WERI-Rb-1 (cell line): ENCODE results near the gene ACACA.

Experiments
- DNase-seq: peaks from one replicate; pipeline ENCODE4 v3.0.0-alpha.2; 2020
- H3K27ac ChIP-seq: fragments of 250-450 bp; sonication (Bioruptor Pico); 2 replicates; pipeline ENCODE4 v1.5.1; 2020; ENCODE audit warnings: mild to moderate bottlenecking, moderate library complexity
- H3K27me3 ChIP-seq: fragments of 250-450 bp; sonication (Bioruptor Pico); 2 replicates; pipeline ENCODE4 v1.5.1; 2021; ENCODE audit warnings: mild to moderate bottlenecking, low read depth, moderate library complexity; ENCODE audit not compliant: insufficient read depth, severe bottlenecking
- H3K36me3 ChIP-seq: fragments of 250-450 bp; sonication (Bioruptor Pico); 2 replicates; pipeline ENCODE4 v1.5.1; 2020; ENCODE audit warnings: mild to moderate bottlenecking, moderate library complexity
- H3K4me3 ChIP-seq: 2 replicates; pipeline ENCODE4 v1.5.1; 2011; ENCODE audit warnings: low read depth, mild to moderate bottlenecking, control low read depth, low read length
- H3K9me3 ChIP-seq: fragments of 250-450 bp; sonication (Bioruptor Pico); 2 replicates; pipeline ENCODE4 v1.5.1; 2021; ENCODE audit warnings: mild to moderate bottlenecking, moderate library complexity; ENCODE audit not compliant: severe bottlenecking
- TF ChIP-seq, protein P1 (sequence below): IDR thresholded peaks from 2 replicates; pipeline ENCODE4 v1.5.1; 2011; ENCODE audit warnings: low read depth, mild to moderate bottlenecking, control low read depth, inconsistent platforms, low read length

Gene ACACA

DNA sequence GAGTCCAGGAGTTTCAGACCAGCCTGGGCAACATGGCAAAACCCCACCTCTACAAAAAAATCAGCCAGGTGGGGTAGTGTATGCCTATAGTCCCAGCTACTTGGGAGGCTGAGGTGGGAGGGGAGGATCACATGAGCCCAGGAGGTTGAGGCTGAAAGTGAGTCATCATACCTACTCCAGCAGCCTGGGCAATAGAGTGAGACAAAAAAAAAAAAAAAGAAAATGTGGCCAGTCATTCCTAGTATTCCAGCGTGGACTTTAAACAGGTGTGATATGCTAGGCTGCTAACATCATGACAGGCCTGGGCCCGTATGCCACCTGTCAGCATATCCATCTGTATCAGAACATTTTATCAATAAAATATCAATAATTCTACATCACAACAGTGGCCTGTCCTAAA, 314.6 kb downstream of the ACACA start:
- H3K36me3 ChIP-seq = peaks cover 53% of the 10 kb centered on the region

DNA sequence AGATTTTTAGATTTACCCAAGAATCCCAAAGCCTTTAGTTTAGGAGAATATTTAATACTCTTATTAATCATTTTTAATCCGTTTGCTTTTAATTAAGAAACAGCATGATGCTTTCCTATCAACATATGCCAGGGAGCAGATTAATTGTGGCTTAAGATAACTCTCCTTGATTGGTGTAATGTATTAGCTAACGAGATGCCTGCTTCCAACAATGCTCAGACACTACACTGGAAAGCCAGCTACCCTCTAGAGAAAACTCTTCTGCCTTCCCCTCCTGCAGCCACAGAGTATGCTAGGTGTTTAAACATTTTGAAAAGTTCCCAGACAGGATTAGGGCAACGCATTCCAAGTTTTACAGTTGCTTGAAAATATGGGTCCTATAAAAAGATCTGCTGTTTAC, 315.7 kb downstream of the ACACA start:
- Histone ChIP-seq H3K4me3 (no peak overlapping the region), H3K9me3 (no peaks in the 10 kb centered on the region), H3K27me3 (no peaks in the 10 kb centered on the region), H3K36me3 (peaks cover 52% of the 10 kb centered on the region), H3K27ac (peak overlapping the region; percentile 43; the same call in 1 of the 2 replicates)
- no peak for DNase-seq
- TF ChIP-seq, protein P1, sequence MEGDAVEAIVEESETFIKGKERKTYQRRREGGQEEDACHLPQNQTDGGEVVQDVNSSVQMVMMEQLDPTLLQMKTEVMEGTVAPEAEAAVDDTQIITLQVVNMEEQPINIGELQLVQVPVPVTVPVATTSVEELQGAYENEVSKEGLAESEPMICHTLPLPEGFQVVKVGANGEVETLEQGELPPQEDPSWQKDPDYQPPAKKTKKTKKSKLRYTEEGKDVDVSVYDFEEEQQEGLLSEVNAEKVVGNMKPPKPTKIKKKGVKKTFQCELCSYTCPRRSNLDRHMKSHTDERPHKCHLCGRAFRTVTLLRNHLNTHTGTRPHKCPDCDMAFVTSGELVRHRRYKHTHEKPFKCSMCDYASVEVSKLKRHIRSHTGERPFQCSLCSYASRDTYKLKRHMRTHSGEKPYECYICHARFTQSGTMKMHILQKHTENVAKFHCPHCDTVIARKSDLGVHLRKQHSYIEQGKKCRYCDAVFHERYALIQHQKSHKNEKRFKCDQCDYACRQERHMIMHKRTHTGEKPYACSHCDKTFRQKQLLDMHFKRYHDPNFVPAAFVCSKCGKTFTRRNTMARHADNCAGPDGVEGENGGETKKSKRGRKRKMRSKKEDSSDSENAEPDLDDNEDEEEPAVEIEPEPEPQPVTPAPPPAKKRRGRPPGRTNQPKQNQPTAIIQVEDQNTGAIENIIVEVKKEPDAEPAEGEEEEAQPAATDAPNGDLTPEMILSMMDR = no peak

More for the DNA sequence above, 314.6 kb downstream of the ACACA start:
- TF ChIP-seq, protein P1 = no peak
- Histone ChIP-seq H3K9me3 (no peaks in the 10 kb centered on the region), H3K27ac (no peak overlapping the region), H3K27me3 (no peaks in the 10 kb centered on the region), H3K4me3 (no peak overlapping the region)
- DNase-seq = no peak

DNA sequence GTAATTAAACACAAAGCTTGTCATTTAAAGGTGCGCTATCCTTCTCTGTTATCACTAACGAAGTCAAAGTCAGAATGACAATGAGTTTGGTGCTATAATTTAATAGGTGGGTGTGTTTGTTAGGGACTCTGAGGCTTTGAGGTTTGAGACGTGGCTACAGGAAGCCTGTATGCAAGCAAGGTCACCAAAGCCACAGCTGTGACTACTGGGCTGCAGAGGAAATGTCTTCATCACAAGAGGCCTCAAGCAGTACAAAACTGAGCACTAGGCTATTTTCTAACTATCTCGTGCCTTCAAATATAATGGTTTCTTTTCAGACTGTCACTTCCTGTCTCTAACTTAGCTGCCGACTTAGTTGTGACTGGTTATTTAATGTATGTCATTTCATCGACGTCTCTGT, 316.7 kb downstream of the ACACA start:
- Histone ChIP-seq H3K4me3 (no peak overlapping the region), H3K27me3 (no peaks in the 10 kb centered on the region), H3K27ac (no peak overlapping the region; the same call in 1 of the 2 replicates), H3K9me3 (no peaks in the 10 kb centered on the region), H3K36me3 (peaks cover 53% of the 10 kb centered on the region)
- TF ChIP-seq, protein P1 = no peak
- no peak for DNase-seq

DNA sequence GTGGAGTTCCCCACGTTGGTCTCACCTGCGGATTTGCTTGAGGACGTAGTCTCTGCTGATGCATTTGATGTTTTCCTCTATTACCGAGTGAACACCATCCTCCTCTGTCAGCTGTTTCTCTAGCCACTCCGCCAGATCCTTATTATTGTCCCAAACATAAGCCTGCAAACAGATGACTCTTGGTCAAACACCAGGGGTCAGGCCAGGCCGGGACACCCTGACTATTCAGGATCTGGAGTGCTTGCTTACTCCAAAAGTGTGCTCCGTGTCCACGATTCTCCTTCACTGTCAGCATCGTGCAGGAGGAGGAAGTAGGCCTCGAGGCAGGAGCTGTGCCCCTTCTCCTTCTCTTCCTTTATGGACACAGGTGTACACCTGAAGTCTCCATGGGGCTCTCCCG, 317.7 kb downstream of the ACACA start:
- Histone ChIP-seq H3K9me3 (no peaks in the 10 kb centered on the region), H3K27ac (no peak overlapping the region), H3K36me3 (peaks cover 48% of the 10 kb centered on the region), H3K27me3 (no peaks in the 10 kb centered on the region), H3K4me3 (no peak overlapping the region)
- DNase-seq = peak; percentile 42
- TF ChIP-seq, protein P1 = peak; percentile 25; the same call in 1 of the 2 replicates

DNA sequence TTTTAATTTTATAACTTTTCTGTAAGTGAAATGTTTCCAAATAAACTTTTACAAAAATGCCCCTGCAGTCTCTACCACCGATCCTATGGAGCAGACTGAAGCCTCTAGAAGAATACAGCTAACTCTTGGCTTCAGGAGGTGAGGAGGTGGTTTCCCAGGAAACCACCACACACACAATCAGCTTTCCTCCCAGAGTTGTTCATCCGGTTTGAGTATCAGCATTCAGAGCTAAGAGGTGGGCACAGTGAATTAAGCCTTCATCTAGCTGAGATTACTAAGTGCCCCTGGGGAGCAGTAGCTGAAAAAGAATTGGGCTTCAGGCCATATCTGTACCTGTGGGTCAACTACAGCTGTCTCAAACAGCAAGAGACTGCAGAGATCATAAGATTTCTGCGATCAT, 318.2 kb downstream of the ACACA start:
- no peaks in the 10 kb centered on the region for H3K27me3 ChIP-seq
- H3K4me3 ChIP-seq = no peak overlapping the region
- H3K27ac ChIP-seq = no peak overlapping the region
- no peaks in the 10 kb centered on the region for H3K9me3 ChIP-seq
- no peak for DNase-seq
- TF ChIP-seq, protein P1 = no peak
- peaks cover 45% of the 10 kb centered on the region for H3K36me3 ChIP-seq

DNA sequence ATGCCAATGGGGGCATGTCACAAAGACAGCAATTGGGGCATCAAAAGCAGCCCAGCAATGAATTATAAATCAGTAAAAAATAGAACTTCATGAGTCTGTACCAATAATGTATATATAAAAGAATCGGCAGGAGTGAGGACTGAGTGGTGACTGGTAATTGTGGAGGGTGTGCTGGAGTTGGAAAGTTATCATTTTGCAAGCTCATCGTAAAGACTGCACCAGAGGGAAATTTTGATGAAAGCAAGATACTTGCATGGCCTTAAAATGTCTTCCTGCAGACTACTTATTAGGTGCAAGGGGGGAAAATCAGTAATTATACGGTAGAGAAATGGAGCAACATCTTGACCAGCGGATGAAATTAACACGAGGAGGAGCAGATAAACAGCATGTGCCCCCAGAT, 319.0 kb downstream of the ACACA start:
- no peak for DNase-seq
- TF ChIP-seq, protein P1 = no peak
- no peak overlapping the region for H3K4me3 ChIP-seq
- no peaks in the 10 kb centered on the region for H3K27me3 ChIP-seq
- peaks cover 37% of the 10 kb centered on the region for H3K36me3 ChIP-seq
- H3K27ac ChIP-seq = no peak overlapping the region
- H3K9me3 ChIP-seq = no peaks in the 10 kb centered on the region
